WERI-Rb-1 (cell line): Measurements from ENCODE around the gene GTF2A1L.
"Not testable (repeated sequence)": the region's sequence is repeated elsewhere in the genome, so short reads cannot be mapped to it uniquely, and the experiment has no call there.

Experiments
- DNase-seq: peaks from one replicate; pipeline ENCODE4 v3.0.0-alpha.2; 2020
- H3K27ac ChIP-seq: fragments of 250-450 bp; sonication (Bioruptor Pico); 2 replicates; pipeline ENCODE4 v1.5.1; 2020; ENCODE audit warnings: mild to moderate bottlenecking, moderate library complexity
- H3K27me3 ChIP-seq: fragments of 250-450 bp; sonication (Bioruptor Pico); 2 replicates; pipeline ENCODE4 v1.5.1; 2021; ENCODE audit warnings: mild to moderate bottlenecking, low read depth, moderate library complexity; ENCODE audit not compliant: insufficient read depth, severe bottlenecking
- H3K36me3 ChIP-seq: fragments of 250-450 bp; sonication (Bioruptor Pico); 2 replicates; pipeline ENCODE4 v1.5.1; 2020; ENCODE audit warnings: mild to moderate bottlenecking, moderate library complexity
- H3K4me3 ChIP-seq: 2 replicates; pipeline ENCODE4 v1.5.1; 2011; ENCODE audit warnings: low read depth, mild to moderate bottlenecking, control low read depth, low read length
- H3K9me3 ChIP-seq: fragments of 250-450 bp; sonication (Bioruptor Pico); 2 replicates; pipeline ENCODE4 v1.5.1; 2021; ENCODE audit warnings: mild to moderate bottlenecking, moderate library complexity; ENCODE audit not compliant: severe bottlenecking
- CTCF ChIP-seq: IDR thresholded peaks from 2 replicates; pipeline ENCODE4 v1.5.1; 2011; ENCODE audit warnings: low read depth, mild to moderate bottlenecking, control low read depth, inconsistent platforms, low read length

The GTF2A1L gene

GRCh38 chr2:48588745-48589144 lies 28.9 kb upstream of the GTF2A1L start:
- TF ChIP-seq CTCF = no peak
- no peak overlapping the region for H3K27ac ChIP-seq
- no peaks in the 10 kb centered on the region for H3K9me3 ChIP-seq
- no peak for DNase-seq
- no peak overlapping the region for H3K4me3 ChIP-seq
- H3K36me3 ChIP-seq = no peaks in the 10 kb centered on the region; the same call in 1 of the 2 replicates
- H3K27me3 ChIP-seq = no peaks in the 10 kb centered on the region

- DNase-seq = peak; percentile 71
- no peaks in the 10 kb centered on the region for H3K27me3 ChIP-seq
- TF ChIP-seq CTCF = peak; percentile 74
These were observed 28.4 kb upstream of the GTF2A1L start for GRCh38 chr2:48589170-48589767.

GRCh38 chr2:48590017-48590416 lies 27.6 kb upstream of the GTF2A1L start:
- H3K27ac ChIP-seq = no peak overlapping the region
- TF ChIP-seq CTCF = no peak
- no peak for DNase-seq
- H3K9me3 ChIP-seq = no peaks in the 10 kb centered on the region
- H3K36me3 ChIP-seq = no peaks in the 10 kb centered on the region; the same call in 1 of the 2 replicates
- H3K4me3 ChIP-seq = no peak overlapping the region
- H3K27me3 ChIP-seq = no peaks in the 10 kb centered on the region

More at GRCh38 chr2:48589170-48589767, 28.4 kb upstream of the GTF2A1L start:
- Histone ChIP-seq H3K36me3 (no peaks in the 10 kb centered on the region; the same call in 1 of the 2 replicates), H3K9me3 (no peaks in the 10 kb centered on the region), H3K27ac (no peak overlapping the region), H3K4me3 (no peak overlapping the region)

GRCh38 chr2:48592067-48592466 lies 25.6 kb upstream of the GTF2A1L start:
- H3K9me3 ChIP-seq = no peaks in the 10 kb centered on the region
- H3K27me3 ChIP-seq = no peaks in the 10 kb centered on the region
- no peak for TF ChIP-seq CTCF
- DNase-seq = no peak
- H3K4me3 ChIP-seq = no peak overlapping the region
- H3K27ac ChIP-seq = no peak overlapping the region
- no peaks in the 10 kb centered on the region; the same call in 1 of the 2 replicates for H3K36me3 ChIP-seq

GRCh38 chr2:48596751-48597150 lies 20.9 kb upstream of the GTF2A1L start:
- not testable (repeated sequence) for H3K4me3 ChIP-seq, DNase-seq, H3K27me3 ChIP-seq, H3K9me3 ChIP-seq, H3K27ac ChIP-seq, H3K36me3 ChIP-seq

GRCh38 chr2:48597492-48597891 lies 20.2 kb upstream of the GTF2A1L start:
- DNase-seq = no peak
- H3K4me3 ChIP-seq = no peak overlapping the region
- no peaks in the 10 kb centered on the region; the same call in 1 of the 2 replicates for H3K36me3 ChIP-seq
- no peaks in the 10 kb centered on the region for H3K27me3 ChIP-seq
- no peak overlapping the region for H3K27ac ChIP-seq
- no peaks in the 10 kb centered on the region for H3K9me3 ChIP-seq
- TF ChIP-seq CTCF = no peak
